HG02571 (cell line): ENCODE measurements around the gene DYNC1H1.

ENCODE experiments used
- ATAC-seq: cut with Tn5 transposase; IDR thresholded peaks from one replicate; pipeline ENCODE4 v1.9.1; 2021; ENCODE audit warnings: mild to moderate bottlenecking, moderate library complexity; ENCODE audit not compliant: unreplicated experiment

The DYNC1H1 gene

DNA sequence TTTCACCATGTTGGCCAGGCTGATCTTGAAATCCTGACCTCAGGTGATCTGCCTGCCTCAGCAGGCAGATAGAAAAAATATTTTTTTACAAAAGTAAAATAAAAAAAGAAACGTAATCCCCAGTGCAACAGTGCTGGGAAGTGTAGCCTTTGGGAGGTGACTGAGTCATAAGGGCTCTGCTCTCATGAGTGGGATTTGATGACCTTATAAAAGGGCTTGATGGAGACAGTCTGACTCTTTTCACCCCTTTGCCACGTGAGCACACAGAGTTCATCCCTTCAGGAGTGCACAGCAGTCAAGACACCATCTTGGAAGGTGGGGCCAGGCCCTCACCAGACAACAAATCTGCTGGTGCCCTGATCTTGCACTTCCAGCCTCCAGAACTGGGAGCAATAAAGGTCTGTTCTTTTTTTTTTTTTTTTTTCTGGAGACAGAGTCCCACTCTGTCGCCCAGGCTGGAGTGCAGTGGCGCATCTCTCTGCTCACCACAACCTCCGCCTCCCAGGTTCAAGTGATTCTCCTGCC lies 24.7 kb upstream of the DYNC1H1 start:
- no peak for ATAC-seq

DNA sequence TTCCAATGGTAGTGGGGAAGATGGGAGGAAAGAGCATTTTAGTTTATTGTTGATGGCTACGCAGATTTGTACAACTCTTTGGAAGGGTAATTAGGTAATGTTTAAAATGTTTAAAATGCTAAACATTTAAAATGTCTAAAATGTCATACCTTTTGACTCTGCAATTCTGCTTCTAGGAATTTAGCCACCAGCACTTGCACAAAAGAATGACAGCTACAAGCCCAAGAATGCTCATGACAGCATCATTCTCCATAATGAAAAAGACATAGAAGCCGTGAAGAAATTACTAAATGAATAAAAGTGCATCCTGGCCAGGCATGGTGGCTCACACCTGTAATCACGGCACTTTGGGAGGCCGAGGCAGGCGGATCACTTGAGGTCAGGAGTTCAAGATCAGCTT lies 19.9 kb upstream of the DYNC1H1 start:
- ATAC-seq, result no peak

DNA sequence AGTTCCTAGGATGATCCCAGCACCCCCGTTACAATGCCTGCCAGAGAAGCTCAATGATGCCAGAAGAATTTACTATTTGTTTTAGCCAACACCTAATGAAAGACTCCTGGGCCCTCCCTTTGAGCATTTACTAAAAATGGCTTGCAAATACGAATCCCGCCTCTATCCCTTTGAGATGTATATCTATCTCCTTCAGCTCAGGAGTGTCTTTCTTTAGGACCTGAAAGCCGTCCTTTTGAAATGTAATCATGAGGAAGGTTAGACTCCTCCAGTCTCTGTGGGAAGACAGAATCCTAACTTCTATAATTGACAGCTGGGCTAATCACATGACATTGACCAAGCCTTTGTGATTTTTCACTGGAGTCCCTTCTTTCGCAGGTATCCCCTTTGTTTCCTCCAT lies 19.2 kb upstream of the DYNC1H1 start:
- ATAC-seq, result no peak

DNA sequence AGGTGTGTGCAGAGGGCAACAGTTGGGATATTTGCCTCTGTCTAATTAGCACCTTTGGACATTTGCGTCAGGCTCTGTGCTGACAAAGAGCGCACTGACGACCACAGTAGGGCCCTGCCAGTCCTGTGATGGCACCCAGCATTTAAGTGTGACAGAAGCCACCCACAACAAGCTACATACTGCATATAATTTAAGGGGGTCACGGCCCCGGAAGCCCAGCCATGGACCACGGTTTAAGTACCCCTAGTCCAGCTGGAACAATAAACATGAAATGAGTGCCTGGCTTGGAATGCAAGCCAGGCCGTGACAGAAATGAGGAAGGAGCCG lies 16.8 kb upstream of the DYNC1H1 start:
- peak; percentile 7 for ATAC-seq

DNA sequence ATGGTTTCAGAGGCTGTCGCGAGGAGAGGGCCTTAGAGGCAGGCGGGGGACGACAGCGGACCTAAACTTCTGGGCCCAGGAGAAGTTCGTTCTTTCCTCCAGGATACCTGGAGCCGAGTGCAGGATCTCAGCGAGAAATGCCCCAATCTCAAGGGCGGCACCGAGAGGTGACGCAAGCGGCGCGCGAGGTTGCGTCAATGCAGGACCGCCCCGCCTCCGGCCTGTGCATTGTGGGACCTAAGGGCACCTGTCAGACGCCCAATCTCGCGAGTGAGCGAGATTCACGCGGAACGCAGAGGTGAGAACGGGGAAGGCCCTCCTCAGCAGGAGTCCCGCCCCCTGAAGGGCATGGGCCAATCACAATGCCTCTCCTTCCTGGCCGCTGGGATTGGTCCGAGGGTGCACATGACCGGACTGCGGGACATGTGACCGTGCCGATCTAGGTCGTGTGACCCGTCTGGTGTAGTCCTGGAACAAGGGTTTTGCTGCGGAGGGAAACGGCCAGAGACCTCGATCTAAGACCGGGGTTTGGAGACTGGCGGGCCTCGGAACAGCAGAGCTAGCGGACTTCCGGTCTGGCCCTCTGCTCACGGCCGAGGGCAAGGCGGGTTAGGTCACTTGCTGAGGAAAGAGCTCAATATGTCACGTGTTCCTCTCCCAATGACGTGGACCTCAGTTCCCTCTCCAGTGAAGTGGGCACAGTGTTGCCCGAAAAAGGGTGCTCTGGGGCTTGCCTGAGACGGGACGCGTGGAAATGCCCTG lies 16.3 kb upstream of the DYNC1H1 start:
- ATAC-seq, result peak; percentile 95

DNA sequence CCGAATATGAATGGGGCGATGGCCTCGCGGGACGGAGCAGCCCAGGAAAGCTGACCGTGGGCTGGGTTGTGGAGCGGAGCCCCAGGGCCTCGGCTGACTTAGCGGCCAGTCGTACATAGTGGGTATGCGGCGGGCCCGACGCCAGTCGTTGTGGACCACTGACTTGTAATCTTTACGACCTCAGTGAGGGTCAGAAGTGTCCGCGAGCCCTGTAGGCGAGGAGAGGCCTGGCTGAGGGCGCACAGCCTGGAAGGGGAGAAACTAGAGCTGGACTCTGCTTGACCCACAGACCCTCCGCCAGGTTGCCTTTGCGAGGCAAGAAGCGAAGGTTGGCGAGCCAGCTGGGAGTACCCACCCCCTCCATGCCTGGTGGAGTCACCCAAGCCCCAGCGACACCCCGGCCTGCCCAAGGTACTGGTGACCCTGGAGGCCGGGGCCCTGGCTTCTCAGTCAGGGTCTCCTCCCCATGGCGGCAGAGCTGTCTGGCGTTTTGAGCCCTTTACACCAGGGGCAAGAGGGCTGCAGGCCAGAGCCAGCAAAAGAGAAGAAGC lies 15.6 kb upstream of the DYNC1H1 start:
- peak; percentile 1 for ATAC-seq

DNA sequence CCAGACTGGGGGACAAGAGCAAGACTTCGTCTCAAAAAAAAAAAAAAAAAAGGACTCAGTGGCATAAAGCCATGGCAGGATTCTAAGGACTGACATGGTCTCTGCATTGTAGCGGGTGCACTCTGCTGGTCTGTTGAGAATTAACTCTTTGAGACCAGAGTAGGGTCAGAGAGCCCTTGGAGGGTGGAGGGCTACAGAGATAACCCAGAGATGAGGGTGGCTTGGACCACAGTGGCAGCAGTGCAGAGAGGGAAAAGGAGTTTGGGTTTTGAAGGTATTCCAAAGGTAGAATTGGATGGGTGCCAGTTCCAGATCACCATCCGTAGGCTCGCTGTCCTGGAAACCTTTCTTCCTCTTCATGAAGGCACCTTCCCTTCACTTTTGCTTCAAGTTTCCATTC lies 14.3 kb upstream of the DYNC1H1 start:
- ATAC-seq, result no peak

DNA sequence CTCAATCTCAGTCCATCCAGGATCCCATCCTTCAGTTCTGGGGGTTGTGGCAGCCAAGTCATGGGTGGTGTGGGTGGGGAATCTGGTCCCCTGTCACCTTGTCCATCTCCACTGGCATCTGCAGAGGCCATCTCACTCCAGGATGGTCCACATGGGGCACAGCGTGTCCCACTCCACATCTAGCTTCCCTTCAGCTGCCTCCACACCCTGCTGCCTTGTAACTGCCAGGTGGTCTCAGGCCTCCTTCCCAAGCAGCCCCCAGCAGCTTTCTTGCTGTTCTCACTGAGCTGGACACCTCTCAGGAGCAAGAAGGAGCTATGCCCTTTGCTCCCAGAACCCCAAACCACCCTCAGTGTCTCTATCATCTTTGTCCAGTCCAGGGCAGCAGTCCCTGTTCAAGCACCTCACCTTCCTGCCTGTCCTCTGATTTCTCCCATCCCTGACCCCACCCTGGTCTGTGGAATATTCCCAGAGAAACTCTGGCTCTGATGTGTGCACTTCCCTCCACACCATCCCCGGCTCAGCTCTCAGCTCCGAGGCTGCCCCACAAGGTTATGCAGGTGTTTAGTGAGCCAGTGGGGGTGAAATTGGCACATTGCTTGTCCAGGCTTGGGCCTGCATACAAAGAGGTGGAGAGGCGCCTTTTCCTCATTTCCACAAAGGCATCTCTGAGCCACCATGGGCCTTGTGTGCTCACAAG lies 13.7 kb upstream of the DYNC1H1 start:
- ATAC-seq, result no peak

DNA sequence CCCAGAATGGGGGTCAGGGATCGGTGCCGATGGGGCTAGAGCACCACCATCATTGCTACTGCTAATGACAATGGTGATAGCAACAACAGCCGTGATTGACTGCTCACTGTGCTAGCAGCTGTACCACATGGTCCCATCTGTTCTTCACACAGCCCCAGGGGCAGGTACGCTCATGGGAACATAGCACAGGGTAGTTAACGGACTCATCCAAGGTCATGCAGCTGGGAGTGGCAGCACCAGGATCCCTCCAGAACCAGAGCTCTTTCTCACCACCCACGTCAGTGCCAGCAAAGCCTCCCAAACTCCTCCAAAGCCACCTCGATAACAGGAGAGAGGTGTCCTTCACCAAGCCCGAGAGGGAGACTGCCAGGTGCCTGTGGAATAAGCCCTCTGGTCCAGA lies 11.2 kb upstream of the DYNC1H1 start:
- no peak for ATAC-seq

DNA sequence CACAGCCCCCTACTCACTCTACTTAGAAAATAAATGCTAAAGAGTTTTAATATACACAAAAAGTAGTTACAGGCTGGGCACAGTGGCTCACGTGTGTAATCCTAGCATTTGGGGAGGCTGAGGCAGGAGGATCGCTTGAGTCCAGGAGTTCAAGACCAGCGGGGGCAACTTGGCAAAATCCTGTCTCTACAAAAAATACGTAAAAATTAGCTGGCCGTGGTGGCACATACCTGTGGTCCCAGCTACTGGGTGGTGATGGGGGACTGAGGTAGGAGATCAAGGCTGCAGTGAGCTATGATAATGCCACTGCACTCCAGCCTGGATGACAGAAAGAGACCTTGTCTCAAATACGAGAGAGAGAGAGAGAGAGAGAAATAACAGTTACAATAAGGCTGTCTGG lies 9.9 kb upstream of the DYNC1H1 start:
- ATAC-seq, result no peak

DNA sequence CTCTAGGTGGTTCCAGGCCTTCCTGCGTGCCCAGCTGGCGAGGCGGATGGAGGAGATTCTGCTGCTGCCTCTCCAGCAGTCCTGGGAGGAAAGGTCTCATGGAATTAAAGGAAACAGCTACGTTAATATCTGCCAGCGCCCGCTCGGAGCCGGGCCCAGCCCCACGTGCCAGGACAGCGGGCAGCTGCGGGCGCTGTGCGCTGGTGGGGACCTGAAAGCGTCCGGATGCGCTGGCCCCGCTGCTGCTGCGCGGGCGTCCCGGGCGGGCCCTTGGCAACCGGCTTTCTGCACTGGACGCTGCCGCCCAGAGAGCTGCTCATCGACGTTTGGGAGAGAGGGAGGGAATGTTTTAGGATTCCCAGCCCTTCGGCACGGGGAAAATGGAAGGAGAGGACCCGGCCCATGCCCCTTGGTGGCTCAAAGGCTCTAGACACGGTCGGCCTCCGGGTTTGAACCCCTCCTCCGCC lies 8.6 kb upstream of the DYNC1H1 start:
- no peak for ATAC-seq

DNA sequence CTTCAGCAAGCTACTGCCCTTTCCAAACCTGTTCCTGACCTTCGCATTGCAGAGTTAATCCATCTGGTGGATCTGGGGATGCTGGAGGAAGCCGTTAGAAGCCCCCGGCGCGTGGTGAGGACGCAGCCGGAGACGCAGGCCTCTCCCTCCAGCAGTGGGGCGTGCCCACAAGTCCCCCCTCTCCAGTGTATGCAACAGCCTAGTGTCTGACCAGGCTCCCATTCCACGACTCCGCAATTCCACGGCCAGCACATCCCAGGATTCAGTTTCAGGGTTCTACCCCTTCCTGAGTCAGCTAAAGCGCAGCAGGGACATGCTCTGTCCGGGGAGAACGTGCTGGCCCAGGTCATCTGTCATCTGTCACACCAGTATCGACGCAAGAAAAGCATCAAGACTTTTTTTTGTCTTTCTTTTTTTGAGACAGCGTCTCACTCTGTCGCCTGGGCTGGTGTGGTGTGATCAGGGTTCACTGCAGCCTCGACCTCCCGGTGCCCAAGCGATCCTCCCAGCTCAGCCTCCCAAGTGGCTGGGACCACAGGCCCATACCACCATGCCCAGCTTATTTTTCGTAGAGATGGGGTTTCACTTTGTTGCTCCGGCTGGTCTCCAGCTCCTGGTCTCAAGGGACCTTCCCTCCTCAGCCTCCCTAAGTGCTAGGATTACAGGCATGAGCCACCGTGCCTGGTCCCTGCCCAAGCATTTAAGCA lies 8.0 kb upstream of the DYNC1H1 start:
- ATAC-seq, result no peak

DNA sequence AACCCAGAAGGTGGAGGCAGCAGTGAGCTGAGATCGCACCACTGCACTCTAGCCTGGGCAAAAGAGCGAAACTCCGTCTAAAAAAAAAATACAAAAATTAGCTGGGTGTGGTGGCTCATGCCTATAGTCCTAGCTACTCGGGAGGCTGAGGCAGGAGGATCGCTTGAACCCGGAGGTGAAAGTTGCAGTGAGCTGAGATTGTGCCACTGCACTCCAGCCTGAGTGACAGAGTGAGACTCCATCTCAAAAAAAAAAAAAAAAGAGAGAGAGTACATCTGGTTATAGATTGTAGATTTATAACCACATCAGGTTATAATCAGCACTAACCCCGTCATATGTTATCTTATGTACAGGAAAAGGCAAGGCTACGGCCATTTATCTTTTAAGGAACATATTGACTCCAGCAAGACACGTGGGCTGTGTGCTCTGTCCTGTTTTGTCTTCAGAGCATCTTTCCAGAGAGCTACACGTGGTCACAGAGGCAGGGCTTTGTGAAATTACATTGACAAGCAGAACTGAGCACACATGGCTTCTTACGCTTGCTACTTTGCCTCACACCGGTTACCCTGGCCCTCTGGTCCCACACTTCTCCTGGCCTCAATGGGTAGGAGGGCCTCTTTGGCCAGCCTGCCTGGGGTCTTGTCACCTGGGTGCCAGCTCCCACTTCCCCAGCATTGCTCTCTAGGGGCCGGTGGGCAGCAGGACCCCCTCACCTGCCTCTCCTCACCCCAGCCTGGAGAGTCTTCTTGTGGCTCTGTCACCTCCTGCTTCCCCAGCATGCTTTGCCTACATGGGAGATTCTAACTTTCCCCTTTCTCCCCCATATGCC lies 6.8 kb upstream of the DYNC1H1 start:
- ATAC-seq, result no peak

DNA sequence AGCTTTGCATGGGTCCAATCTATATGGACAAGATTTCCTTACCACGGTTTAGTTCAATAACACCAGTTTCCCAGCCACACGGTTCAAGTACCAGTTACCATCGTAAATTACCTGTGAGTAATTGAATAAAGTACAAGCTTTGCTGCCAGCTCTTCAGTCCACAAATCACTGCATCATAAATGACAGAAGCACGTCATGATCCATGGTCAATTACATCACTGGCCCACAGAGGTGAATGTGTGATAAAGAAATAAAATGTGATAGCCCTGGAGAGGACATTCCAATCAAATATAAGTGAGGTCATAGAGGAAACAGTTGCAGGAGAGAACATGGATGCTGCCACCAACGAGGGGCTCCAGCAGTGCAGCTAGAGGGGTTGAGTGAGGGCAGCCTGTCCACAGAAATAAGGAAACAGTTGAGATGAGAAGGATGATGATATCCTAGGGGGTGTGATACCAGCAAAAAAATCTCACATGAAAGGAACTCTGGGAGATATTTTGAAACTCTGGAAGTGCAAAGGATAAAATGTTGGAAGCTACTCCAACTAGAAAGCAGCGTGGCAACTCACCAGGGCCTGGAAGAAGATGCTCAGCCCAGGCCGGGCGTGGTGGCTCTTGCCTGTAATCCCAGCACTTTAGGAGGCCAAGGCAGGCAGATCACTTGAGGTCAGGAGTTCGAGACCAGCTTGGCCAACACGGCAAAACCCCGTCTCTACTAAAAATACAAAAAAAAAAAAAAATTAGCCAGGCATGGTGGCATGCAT lies 5.8 kb upstream of the DYNC1H1 start:
- ATAC-seq, result no peak

DNA sequence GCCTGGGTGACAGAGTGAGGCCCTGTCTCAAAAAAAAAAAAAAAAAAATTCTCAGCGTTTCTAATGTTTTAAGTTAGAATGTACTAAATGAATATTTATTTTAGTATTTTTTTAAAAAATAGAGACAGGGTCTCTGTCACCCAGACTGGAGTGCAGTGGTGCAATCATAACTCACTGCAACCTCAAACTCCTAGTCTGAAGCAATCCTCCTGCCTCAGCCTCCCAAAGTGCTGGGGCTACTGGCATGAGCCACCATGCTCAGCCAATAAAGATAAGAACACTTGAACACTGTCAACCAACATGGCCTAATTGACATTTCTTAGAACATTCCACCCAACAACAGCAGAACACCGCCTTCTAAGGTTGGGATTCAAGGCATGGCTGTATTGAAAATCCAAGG lies 5.1 kb upstream of the DYNC1H1 start:
- ATAC-seq, result no peak

DNA sequence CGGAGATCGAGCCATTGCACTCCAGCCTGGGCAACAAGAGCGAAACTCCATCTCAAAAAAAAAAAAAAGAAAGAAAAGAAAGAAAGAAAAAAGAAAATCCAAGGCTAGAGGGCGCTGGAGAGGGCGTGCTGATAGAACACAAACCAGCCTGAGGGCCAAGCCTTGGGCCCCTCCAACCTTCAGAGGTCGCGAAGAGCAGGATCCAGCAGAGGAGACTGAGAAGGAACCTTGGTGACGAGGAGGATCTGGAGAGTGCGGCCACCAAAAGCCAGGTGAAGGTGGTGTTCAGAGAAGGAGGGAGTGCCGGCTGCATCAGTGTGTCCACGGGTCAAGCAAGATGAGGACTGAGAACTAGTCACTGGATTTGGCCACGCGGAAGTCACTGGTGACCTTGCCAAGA lies 4.1 kb upstream of the DYNC1H1 start:
- no peak for ATAC-seq

DNA sequence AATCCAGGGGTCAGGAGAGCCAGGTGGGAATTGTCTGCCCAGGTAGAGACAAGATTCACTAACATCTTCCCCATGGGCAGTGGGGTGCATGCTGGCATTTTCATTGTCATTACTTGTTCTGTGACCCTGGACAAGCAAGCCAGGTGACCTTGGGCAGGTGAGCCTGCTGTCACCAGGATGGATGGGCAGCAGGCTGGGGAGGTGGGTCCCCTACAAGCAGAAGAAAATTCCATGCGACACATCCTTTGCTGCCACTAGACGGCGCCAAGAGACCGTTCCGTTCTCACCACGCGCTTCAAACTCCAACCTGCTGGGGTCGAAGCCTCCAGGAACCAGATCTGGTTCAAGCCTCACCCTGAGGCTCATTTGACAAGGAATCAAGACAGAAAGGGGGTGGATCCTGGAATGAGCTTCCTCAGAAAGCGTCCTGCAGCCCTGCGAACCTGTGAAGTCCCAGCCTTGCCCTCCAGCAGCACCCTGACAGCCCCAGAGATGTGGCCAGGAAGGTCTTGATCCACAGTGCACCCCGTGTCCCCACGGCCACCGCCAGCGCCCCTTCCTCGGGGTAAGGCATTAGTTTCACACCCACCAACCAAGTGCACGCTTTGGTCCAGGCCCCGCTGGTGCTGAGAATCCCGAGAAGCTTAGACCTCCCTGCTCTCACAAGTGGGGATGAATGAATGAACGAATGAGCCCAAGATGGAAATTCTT lies 3.2 kb upstream of the DYNC1H1 start:
- ATAC-seq, result no peak

DNA sequence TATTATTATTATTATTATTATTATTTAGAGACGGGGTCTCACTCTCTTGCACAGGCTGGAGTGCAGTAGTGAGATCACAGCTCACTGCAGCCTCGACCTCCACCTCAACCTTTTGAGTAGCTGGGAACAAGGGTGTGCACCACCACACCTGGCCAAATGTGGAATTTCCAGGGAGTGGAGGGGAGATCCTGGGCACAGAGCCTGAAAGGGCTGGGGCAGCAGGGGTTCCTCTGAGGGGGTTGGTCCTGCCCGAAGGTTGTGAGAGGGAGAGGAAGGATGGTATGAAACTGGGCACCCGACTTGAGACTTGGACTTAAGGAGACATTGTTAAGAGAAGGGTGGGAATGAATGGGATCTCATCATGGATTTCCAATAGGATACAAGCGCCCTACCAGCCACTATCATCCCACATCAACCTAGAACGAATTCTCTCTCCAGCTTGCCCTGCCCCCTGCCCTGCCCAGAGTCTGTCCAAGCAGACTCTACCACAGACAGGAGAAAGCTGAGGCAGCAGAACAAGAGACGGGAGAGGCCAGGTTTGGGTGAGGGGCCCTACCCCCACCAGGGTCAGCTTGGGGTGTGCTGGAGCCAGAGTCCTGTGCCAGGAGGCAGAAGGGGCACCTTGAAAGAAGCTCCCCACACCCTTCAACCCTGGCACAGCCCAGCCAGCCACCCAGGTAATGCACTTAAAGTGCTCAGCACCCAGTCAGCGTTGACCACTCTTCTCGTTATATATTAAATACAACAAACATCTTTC lies 2.4 kb upstream of the DYNC1H1 start:
- ATAC-seq, result no peak

DNA sequence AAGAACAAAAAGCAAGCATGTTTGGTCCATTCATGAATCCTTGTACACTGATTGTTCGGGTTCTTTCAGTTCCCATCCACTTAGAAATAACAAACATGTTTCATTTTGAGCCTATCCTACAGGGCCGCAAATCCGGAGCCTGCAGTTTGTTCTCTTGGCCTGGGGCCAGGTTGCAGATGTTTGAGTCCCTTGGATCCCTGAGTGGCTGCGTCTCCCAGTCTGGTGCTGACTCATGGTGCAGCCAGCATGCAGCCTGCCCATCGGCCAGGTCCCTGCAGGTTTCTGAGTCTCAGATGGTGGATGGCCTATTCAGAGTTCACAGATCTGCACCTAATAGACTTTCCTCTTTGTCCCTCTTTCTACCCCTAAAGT lies 1.9 kb upstream of the DYNC1H1 start:
- no peak for ATAC-seq
